NCI-H1694 (cell line): ENCODE data around the gene HRAS.
A peak's percentile ranks its signal among the peaks of the same experiment; 100 is the strongest.
"Not testable (repeated sequence)": the region's sequence is repeated elsewhere in the genome, so short reads cannot be mapped to it uniquely, and the experiment has no call there.

Source experiments
- DNase-seq: peaks from one replicate; lab custom pipeline; 2025; lab: John Stamatoyannopoulos, UW

Gene HRAS

GRCh38 chr11:535519-536454 is at the start of gene HRAS:
HRAS (minus strand) TSS chr11:535576.
- DNase-seq = peak; percentile 65

- no peak for DNase-seq
These were observed 48.9 kb upstream of the HRAS start for GRCh38 chr11:584287-584686.

GRCh38 chr11:581752-582151 is 46.4 kb upstream of the HRAS start:
- no peak for DNase-seq

GRCh38 chr11:581342-581741 is 46.0 kb upstream of the HRAS start:
- no peak for DNase-seq

GRCh38 chr11:579830-580601 is 44.6 kb upstream of the HRAS start:
- no peak for DNase-seq

- DNase-seq = no peak
These were observed 43.1 kb upstream of the HRAS start for GRCh38 chr11:578276-579035.

GRCh38 chr11:577611-577894 is 42.2 kb upstream of the HRAS start:
- DNase-seq = no peak

- DNase-seq = no peak
These were observed 41.6 kb upstream of the HRAS start for GRCh38 chr11:576811-577610.

GRCh38 chr11:575996-576768 is 40.8 kb upstream of the HRAS start, which contains the start of gene PHRF1:
PHRF1 (plus strand) TSS chr11:576470; CDS start chr11:581513, 5,043 bp downstream.
- DNase-seq = peak; percentile 79

- no peak for DNase-seq
These were observed 40.1 kb upstream of the HRAS start for GRCh38 chr11:575313-575995.

- DNase-seq = no peak
These were observed 39.4 kb upstream of the HRAS start for GRCh38 chr11:574632-575312.

- DNase-seq = not testable (repeated sequence)
These were observed 38.7 kb upstream of the HRAS start for GRCh38 chr11:574031-574570.

GRCh38 chr11:573146-573759 is 37.9 kb upstream of the HRAS start:
- no peak for DNase-seq

- DNase-seq = no peak
These were observed 36.4 kb upstream of the HRAS start for GRCh38 chr11:571802-572185.

- DNase-seq = no peak
These were observed 33.9 kb upstream of the HRAS start for GRCh38 chr11:569158-569885.

- DNase-seq = peak; percentile 60
These were observed 33.2 kb upstream of the HRAS start for GRCh38 chr11:568306-569157.

GRCh38 chr11:567629-568292 is 32.4 kb upstream of the HRAS start:
- DNase-seq = no peak
